Lower leg skin (tissue), 3 donors: ENCODE data around the gene PDE6B.

Source experiments
- CTCF ChIP-seq, 3 donors: fragments of 450-650 bp; IDR thresholded peaks; one replicate each; pipeline ENCODE4 v1.5.1; 2016; ENCODE audit warnings: antibody characterized with exemption in 3 of 3, mild to moderate bottlenecking in 3 of 3, moderate library complexity in 2 of 3
- POLR2A ChIP-seq, 2 donors: fragments of 450-650 bp; IDR thresholded peaks; one replicate each; pipeline ENCODE4 v1.6.1; 2016 to 2017; ENCODE audit warnings: antibody characterized with exemption in 2 of 2, mild to moderate bottlenecking in 1 of 2, moderate library complexity in 1 of 2

GRCh38 chr4:589219-589963, 36.0 kb upstream of the PDE6B start:
- TF ChIP-seq CTCF (IDR thresholded peaks at IDR 0.05): no peak
- no peak for TF ChIP-seq POLR2A (IDR thresholded peaks at IDR 0.05)
